ENCODE measurements around the gene MOV10. TPM values are rescaled to one million over a fixed set of nuclear protein-coding genes. Genes with fewer than 3 reads are reported as not detected.

Gene MOV10
- total RNA-seq, 2 experiments from 2014 or later, result 80.6 to 89.3 TPM

DNA sequence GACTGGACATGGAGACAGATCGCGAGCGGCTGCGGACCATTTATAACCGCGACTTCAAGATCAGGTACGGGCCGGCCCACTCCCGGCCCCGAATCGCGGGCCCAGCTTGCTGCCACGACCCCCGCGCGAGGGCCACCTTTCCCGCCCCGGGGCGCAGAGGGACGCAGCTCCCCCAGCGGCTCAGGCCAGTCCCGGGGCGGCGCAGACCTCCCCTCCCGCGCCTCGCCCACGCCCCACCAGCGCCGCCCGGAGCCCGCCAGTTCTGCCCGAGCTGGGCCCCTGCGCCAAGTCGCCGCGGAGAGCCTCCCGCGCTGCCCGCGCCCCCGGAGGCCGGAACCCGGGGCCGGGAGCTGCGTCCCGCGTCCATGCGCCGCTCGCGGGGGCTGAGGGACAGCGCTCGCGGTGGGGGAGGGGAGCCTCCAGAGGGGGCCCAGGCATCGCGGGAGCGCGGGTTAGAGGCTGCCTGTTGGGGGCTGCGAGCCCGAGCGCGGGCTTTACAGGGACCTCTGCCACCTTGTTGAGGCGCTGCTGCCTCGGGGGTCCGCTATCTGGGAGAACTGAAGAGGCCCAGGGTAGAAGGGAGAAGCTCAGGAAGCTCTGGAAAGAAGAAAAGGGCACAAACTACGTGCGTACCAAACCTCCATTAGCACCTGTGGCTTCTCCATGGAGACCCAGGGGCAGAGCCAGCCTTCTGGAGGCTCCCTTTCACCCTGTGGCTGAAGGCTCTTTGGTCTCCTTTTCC is 698 bp downstream of the MOV10 start:
- no peaks in the 10 kb centered on the region for H3K27me3 ChIP-seq (ENCODE audit: control insufficient read depth in 1 of 2, insufficient read depth in 2 of 2, low read length in 2 of 2)
- H3K27ac Mint-ChIP-seq, result peak overlapping the region; percentile 65
- peak; percentile 29 for ATAC-seq (ENCODE audit: poor library complexity)
- intact Hi-C loops (cut with DNase I, micrococcal nuclease), result loop anchor here (2.0 to 5.0 kb wide), 2 partner anchors 38 to 50 kb away; no protein-coding TSS in a partner anchor
- peak overlapping the region; percentile 98 for H3K4me3 Mint-ChIP-seq
- H3K9me3 ChIP-seq (ENCODE audit: control insufficient read depth in 1 of 2, insufficient read depth in 1 of 2, low read length in 2 of 2), result no peaks in the 10 kb centered on the region
- H3K27ac ChIP-seq (ENCODE audit: low read depth in 1 of 2, low read length in 2 of 2), result peak overlapping the region; percentile 38 to 68
- no peaks in the 10 kb centered on the region for H3K27me3 Mint-ChIP-seq
- H3K9me3 Mint-ChIP-seq, result no peaks in the 10 kb centered on the region
- peaks cover 75% of the 10 kb centered on the region for H3K4me1 Mint-ChIP-seq (ENCODE audit: low read depth)
- H3K4me3 ChIP-seq (ENCODE audit: low read length), result peak overlapping the region; percentile 93
- H3K36me3 Mint-ChIP-seq (ENCODE audit: low read depth), result peaks cover 39% of the 10 kb centered on the region
- DNase-seq, result peak in 13 of 14 experiments; percentile 10 to 62 (median 24)
- H3K36me3 ChIP-seq (ENCODE audit: insufficient read depth, low read length), result peaks cover 10% of the 10 kb centered on the region
- CTCF ChIA-PET, result interaction anchor here (0.6 to 2.7 kb wide), 13 partner anchors 14 to 398 kb away, joined by 3 to 12 read pairs (median 4); partner anchors contain the start of genes CAPZA1, LRIG2 and PPM1J
- POLR2A ChIA-PET, result interaction anchor here (0.8 to 4.7 kb wide), 15 partner anchors 8 to 398 kb away, joined by 3 to 134 read pairs (median 5); partner anchors contain the start of genes CAPZA1, LRIG2, PPM1J and RHOC
- TF ChIP-seq, protein P1, sequence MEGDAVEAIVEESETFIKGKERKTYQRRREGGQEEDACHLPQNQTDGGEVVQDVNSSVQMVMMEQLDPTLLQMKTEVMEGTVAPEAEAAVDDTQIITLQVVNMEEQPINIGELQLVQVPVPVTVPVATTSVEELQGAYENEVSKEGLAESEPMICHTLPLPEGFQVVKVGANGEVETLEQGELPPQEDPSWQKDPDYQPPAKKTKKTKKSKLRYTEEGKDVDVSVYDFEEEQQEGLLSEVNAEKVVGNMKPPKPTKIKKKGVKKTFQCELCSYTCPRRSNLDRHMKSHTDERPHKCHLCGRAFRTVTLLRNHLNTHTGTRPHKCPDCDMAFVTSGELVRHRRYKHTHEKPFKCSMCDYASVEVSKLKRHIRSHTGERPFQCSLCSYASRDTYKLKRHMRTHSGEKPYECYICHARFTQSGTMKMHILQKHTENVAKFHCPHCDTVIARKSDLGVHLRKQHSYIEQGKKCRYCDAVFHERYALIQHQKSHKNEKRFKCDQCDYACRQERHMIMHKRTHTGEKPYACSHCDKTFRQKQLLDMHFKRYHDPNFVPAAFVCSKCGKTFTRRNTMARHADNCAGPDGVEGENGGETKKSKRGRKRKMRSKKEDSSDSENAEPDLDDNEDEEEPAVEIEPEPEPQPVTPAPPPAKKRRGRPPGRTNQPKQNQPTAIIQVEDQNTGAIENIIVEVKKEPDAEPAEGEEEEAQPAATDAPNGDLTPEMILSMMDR (IDR thresholded peaks at IDR 0.05), result no peak
- peaks cover 22% of the 10 kb centered on the region for H3K4me1 ChIP-seq (ENCODE audit: insufficient read depth, low read length)

DNA sequence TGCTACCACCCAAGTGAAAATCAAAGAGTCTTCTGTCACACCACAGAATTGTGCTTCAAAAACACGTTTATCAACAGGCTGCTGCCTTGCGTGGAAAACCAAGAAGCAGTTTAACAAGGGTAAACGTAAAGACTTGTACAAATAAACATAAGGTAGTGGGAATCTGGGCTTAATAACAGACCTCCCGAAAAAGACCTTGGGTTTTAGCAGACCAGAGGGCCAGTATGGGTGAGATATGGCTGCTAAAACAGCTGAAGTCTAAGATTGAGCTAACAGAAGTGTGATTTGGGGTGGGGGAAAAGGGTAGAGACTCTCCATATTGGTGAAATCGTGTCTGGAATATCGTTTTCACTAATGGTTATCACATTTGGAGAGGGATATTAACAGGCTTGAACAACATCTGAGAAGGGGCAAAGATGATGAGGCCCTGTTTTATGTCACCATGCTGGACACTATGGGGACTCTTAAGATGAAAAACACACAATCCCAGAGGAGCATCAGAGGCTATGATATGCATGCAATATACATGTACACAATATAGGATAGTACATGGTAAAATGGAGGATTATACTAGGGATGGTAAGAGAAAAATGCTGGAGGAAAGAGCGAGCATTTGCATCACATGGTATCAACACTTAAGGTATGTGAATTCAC is 1.4 kb downstream of the MOV10 start:
- DNase-seq, result no peak
- peak overlapping the region; percentile 93 for H3K4me3 ChIP-seq (ENCODE audit: low read length)
- intact Hi-C loops (cut with DNase I, micrococcal nuclease), result loop anchor here in 1 of 2 experiments (2.0 kb wide), 2 partner anchors 25 to 51 kb away; no protein-coding TSS in a partner anchor
- TF ChIP-seq, protein P1 (IDR thresholded peaks at IDR 0.05), result no peak
- no peak for ATAC-seq (ENCODE audit: poor library complexity)
- no peaks in the 10 kb centered on the region for H3K9me3 ChIP-seq (ENCODE audit: control insufficient read depth in 1 of 2, insufficient read depth in 1 of 2, low read length in 2 of 2)
- Mint-ChIP-seq H3K27me3 (no peaks in the 10 kb centered on the region), H3K4me1 (ENCODE audit: low read depth) (peaks cover 73% of the 10 kb centered on the region), H3K36me3 (ENCODE audit: low read depth) (peaks cover 34% of the 10 kb centered on the region), H3K27ac (peak overlapping the region; percentile 60), H3K9me3 (no peaks in the 10 kb centered on the region), H3K4me3 (peak overlapping the region; percentile 88)
- no peaks in the 10 kb centered on the region for H3K27me3 ChIP-seq (ENCODE audit: control insufficient read depth in 1 of 2, insufficient read depth in 2 of 2, low read length in 2 of 2)
- CTCF ChIA-PET, result interaction anchor here (1.2 to 2.7 kb wide), 5 partner anchors 17 to 174 kb away, joined by 3 to 12 read pairs (median 6); partner anchors contain the start of genes CAPZA1 and PPM1J
- peaks cover 6% of the 10 kb centered on the region for H3K36me3 ChIP-seq (ENCODE audit: insufficient read depth, low read length)
- H3K27ac ChIP-seq (ENCODE audit: low read depth in 1 of 2, low read length in 2 of 2), result no peak overlapping the region
- peaks cover 22% of the 10 kb centered on the region for H3K4me1 ChIP-seq (ENCODE audit: insufficient read depth, low read length)
- POLR2A ChIA-PET, result interaction anchor here (1.2 to 4.7 kb wide), 6 partner anchors 13 to 280 kb away, joined by 8 to 134 read pairs (median 34); partner anchors contain the start of genes CAPZA1, PPM1J, RHOC and SLC16A1

DNA sequence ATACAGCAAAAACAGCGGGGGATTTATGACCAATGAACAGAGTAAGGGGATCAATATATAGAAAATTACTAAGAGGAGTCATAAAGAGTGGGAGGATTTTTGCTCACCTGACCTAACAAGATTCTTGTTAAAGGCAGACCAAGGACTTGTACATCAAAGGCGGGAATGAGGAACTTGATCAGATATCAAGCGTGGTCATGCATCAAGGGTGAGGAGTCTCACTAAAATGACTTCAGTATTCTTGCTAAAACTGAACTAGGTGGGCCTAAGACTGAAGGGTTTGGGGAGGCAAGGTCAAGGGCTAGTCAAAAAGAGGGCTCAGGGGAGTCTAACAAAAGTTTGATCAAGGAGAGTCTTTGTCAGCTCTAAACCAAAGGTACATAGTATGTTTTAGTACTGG is 2.1 kb downstream of the MOV10 start:
- Histone ChIP-seq H3K4me3 (ENCODE audit: low read length) (no peak overlapping the region), H3K27me3 (ENCODE audit: control insufficient read depth in 1 of 2, insufficient read depth in 2 of 2, low read length in 2 of 2) (no peaks in the 10 kb centered on the region)
- POLR2A ChIA-PET, result interaction anchor here (2.7 to 4.7 kb wide), 3 partner anchors 27 to 57 kb away, joined by 13 to 134 read pairs (median 46); partner anchors contain the start of genes CAPZA1, RHOC and ST7L

More for the DNA sequence above, 2.1 kb downstream of the MOV10 start:
- H3K9me3 Mint-ChIP-seq, result no peaks in the 10 kb centered on the region
- H3K4me1 ChIP-seq (ENCODE audit: insufficient read depth, low read length), result peaks cover 22% of the 10 kb centered on the region
- peaks cover 5% of the 10 kb centered on the region for H3K36me3 ChIP-seq (ENCODE audit: insufficient read depth, low read length)
- H3K36me3 Mint-ChIP-seq (ENCODE audit: low read depth), result peaks cover 29% of the 10 kb centered on the region
- no peaks in the 10 kb centered on the region for H3K9me3 ChIP-seq (ENCODE audit: control insufficient read depth in 1 of 2, insufficient read depth in 1 of 2, low read length in 2 of 2)
- TF ChIP-seq, protein P1 (IDR thresholded peaks at IDR 0.05), result no peak
- no peaks in the 10 kb centered on the region for H3K27me3 Mint-ChIP-seq
- no peak for ATAC-seq (ENCODE audit: poor library complexity)
- no peak overlapping the region for H3K27ac ChIP-seq (ENCODE audit: low read depth in 1 of 2, low read length in 2 of 2)
- peak overlapping the region; percentile 88 for H3K4me3 Mint-ChIP-seq
- CTCF ChIA-PET, result no interaction called here
- H3K27ac Mint-ChIP-seq, result peak overlapping the region; percentile 60
- DNase-seq, result no peak
- peaks cover 66% of the 10 kb centered on the region for H3K4me1 Mint-ChIP-seq (ENCODE audit: low read depth)
- intact Hi-C loops (cut with DNase I, micrococcal nuclease), result loop anchor here in 1 of 2 experiments (2.0 kb wide), 1 partner anchor 24 kb away; no protein-coding TSS in a partner anchor
